Activated naive CD4-positive, alpha-beta T cell treated with anti-CD3 and anti-CD28 coated beads, Interleukin-2, amount 50 U/mL, for 24 hours (primary cell): ENCODE data around the gene ISG20.
A peak's percentile ranks its signal among the peaks of the same experiment; 100 is the strongest.
"Not testable (repeated sequence)": the region's sequence is repeated elsewhere in the genome, so short reads cannot be mapped to it uniquely, and the experiment has no call there.

Experiments used
- H3K27ac Mint-ChIP-seq: one replicate; pipeline ENCODE4 v1.8.0; 2021; ENCODE audit warnings: mild to moderate bottlenecking, mixed read lengths
- H3K27me3 Mint-ChIP-seq: one replicate; pipeline ENCODE4 v1.8.0; 2021; ENCODE audit warnings: mixed read lengths
- H3K36me3 Mint-ChIP-seq: one replicate; pipeline ENCODE4 v1.8.0; 2021; ENCODE audit warnings: mixed read lengths
- H3K4me1 Mint-ChIP-seq: one replicate; pipeline ENCODE4 v1.8.0; 2021; ENCODE audit warnings: mixed read lengths
- H3K4me3 Mint-ChIP-seq: one replicate; pipeline ENCODE4 v1.8.0; 2021; ENCODE audit warnings: mild to moderate bottlenecking, mixed read lengths
- H3K9me3 Mint-ChIP-seq: one replicate; pipeline ENCODE4 v1.8.0; 2021; ENCODE audit warnings: mixed read lengths

ISG20 gene

DNA sequence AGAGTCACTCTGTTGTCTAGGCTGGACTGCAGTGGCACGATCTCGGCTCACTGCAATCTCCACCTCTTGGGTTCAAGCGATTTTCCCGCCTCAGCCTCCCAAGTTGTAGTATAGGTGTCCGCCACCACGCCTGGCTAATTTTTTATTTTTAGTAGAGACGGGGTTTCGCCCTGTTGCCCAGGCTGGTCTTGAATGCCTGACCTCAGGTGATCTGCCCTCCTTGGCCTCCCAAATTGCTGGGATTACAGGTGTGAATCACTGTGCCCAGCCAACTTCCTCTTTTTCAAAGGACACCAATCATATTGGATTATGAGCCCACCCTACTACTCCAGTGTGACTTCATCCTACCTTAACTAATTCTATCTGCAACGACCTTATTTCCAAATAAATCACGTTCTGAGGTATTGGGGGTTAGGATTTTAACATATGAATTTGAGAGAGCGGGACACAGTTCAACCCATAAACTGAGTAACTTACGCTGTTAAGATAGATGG is 3.2 kb downstream of the ISG20 start:
- peak overlapping the region; percentile 36 for H3K4me3 Mint-ChIP-seq
- H3K36me3 Mint-ChIP-seq = peaks cover 19% of the 10 kb centered on the region
- peak overlapping the region; percentile 51 for H3K27ac Mint-ChIP-seq
- peaks cover 79% of the 10 kb centered on the region for H3K4me1 Mint-ChIP-seq
- H3K9me3 Mint-ChIP-seq = no peaks in the 10 kb centered on the region
- H3K27me3 Mint-ChIP-seq = no peaks in the 10 kb centered on the region

DNA sequence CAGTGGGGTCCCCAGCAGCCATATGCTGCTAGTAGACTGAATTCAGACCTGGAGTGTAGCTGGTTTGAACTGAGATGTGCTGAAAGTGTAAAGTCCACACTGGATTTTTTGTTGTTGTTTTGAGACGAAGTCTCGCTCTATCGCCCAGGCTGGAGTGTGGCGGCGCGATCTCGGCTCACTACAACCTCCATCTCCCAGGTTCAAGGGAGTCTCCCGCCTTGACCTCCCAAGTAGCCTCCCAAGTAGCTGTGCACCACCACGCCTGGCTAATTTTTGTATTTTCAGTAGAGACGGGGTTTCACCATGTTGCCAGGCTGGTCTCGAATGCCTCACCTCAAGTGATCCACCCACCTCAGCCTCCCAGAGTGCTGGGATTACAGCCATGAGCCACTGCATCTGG is 3.7 kb downstream of the ISG20 start:
- Mint-ChIP-seq H3K27ac (peak overlapping the region; percentile 51), H3K36me3 (peaks cover 19% of the 10 kb centered on the region), H3K4me3 (peak overlapping the region; percentile 36), H3K4me1 (peaks cover 79% of the 10 kb centered on the region)
- H3K27me3 Mint-ChIP-seq, H3K9me3 Mint-ChIP-seq: not testable (repeated sequence)

DNA sequence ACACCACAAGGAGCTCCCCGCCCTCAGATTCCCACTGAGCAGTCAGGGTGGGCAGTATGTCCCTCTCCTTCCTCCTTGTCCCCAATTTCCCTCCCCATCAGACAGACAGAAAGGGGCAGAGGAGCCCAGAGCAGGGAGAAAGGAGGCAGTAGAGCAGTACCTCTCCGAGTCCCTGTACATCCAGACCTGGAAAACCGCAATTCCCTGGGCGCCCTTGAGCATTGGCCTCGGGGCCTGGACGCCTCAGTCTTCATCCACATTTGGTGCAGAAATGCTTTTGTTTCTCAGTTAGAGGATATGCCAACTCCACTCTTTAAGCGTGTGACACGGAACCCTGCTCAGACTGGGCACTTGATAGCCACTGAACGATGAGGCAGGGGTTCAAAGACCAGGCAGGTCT is 5.9 kb downstream of the ISG20 start:
- Mint-ChIP-seq H3K36me3 (peaks cover 21% of the 10 kb centered on the region), H3K9me3 (no peaks in the 10 kb centered on the region), H3K27ac (peak overlapping the region; percentile 90), H3K4me1 (peaks cover 81% of the 10 kb centered on the region), H3K27me3 (no peaks in the 10 kb centered on the region), H3K4me3 (no peak overlapping the region)

DNA sequence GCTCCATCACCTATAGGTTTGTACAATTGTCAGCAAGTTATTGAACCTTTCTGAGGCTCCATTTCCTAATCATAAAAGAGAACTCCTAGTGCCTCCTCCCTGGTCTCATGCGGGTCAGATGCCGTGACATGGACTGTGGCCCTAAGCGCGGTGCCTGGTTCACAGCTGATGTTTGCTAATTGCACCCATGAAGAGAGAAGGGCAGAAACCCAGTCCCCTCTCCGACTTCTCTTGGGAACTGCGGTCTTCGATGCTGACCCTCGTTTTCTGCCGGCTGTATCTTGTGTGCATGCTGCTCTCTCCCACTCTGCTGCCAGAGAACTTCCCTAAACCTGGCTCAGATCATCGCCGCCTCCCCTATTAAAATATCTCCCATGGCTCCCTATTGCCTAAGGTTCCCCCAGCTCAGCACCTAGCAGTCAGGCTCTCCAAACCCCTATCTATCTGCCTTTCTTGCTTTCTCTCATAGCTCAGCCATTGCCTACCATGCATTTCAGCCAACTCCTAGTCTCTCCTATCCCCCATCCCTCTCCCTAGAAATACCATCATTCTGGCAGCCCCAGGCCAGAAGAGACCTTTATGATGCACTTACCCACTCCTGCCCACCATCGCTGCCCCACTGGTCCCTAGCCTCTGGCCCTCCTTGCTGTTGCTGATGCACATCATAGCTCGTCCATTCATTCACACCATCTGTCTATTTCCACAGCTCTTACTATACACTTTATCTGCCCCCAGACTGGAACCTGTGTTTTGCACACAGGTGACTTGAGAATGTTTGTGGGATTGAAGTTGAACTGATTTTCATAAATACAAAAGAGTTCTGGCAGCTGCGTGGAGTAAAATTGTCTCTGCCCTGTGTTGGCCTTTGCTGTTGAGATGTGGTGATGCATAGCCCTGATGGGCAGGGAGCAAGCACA is 6.6 kb downstream of the ISG20 start:
- no peaks in the 10 kb centered on the region for H3K27me3 Mint-ChIP-seq
- no peaks in the 10 kb centered on the region for H3K9me3 Mint-ChIP-seq
- no peak overlapping the region for H3K4me3 Mint-ChIP-seq
- H3K36me3 Mint-ChIP-seq = peaks cover 19% of the 10 kb centered on the region
- H3K27ac Mint-ChIP-seq = peak overlapping the region; percentile 76
- H3K4me1 Mint-ChIP-seq = peaks cover 81% of the 10 kb centered on the region

DNA sequence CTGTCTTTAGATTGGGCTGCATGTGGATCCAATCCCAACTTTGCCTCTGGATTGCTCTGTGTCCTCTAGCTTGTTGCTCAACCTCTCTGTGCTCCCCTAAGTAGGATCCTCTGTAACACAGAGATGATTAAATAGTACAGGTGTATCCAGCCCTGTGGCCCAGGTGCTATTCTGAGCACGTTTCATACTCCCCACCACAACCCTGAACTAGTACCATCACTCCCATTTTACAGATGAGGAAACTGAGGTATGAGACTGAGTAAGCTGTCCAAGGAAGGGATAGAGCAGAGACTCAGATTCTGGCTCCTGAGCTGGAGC is 7.2 kb downstream of the ISG20 start:
- H3K9me3 Mint-ChIP-seq = no peaks in the 10 kb centered on the region
- peaks cover 18% of the 10 kb centered on the region for H3K36me3 Mint-ChIP-seq
- no peak overlapping the region for H3K4me3 Mint-ChIP-seq
- peak overlapping the region; percentile 20 for H3K27ac Mint-ChIP-seq
- no peaks in the 10 kb centered on the region for H3K27me3 Mint-ChIP-seq
- peaks cover 85% of the 10 kb centered on the region for H3K4me1 Mint-ChIP-seq

DNA sequence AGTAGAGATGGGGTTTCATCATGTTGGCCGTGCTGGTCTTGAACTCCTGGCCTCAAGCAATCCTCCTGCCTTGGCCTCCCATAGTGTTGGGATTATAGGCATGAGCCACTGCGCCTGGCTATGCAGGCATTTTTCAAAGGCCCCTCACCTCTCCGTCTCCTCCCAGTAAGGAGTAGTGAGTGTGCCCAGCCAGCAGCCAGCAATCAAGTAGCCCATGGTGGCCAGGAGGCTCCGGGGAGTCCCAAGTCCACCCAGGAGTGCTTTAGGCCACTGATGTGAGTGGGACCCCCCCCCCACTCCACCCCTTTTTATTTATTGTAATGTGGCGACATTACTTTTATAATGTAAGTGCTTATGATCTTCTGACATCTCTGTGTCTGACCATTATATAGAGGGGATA is 8.1 kb downstream of the ISG20 start:
- Mint-ChIP-seq H3K27me3 (no peaks in the 10 kb centered on the region), H3K4me1 (peaks cover 92% of the 10 kb centered on the region), H3K9me3 (no peaks in the 10 kb centered on the region), H3K36me3 (peaks cover 18% of the 10 kb centered on the region), H3K4me3 (no peak overlapping the region), H3K27ac (peak overlapping the region; percentile 68)

DNA sequence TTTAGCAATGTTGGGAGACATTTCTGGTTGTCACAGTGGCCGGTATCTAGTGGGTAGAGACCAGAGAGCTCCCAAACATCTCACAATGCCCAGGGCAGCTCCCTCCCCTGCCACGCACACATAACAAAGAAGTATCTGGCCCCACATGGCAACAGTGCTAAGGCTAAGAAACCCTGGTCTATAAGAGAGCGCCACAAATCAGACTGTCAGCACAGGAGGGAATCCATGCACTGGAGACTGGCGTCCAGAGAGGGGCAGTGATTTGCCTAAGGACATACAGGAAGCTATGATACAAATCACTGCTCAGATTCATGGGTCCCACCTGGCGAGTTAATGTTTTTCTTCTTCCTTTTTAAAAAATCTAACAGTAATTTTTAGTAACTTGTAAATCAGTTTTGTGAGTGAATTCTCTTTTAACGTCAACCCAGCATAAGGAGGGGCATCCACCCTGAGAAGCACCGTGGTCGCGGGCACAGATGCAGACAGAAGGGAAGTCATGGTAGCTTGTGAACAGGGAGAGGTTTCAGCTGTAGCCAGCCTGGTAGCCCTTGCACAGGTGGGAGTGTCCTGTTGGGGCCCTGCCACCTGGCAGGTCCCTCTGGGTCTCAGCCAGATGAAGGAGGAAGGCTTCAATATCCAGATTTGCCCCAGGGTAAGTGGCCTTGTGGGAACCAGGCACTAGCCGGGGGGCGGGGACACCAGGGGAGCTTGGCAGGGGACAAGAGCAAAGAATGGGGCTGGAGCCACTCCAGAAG is 8.7 kb downstream of the ISG20 start:
- no peaks in the 10 kb centered on the region for H3K27me3 Mint-ChIP-seq
- H3K4me3 Mint-ChIP-seq = peak overlapping the region; percentile 19
- H3K4me1 Mint-ChIP-seq = peaks cover 87% of the 10 kb centered on the region
- peaks cover 13% of the 10 kb centered on the region for H3K36me3 Mint-ChIP-seq
- peak overlapping the region; percentile 100 for H3K27ac Mint-ChIP-seq
- no peaks in the 10 kb centered on the region for H3K9me3 Mint-ChIP-seq

DNA sequence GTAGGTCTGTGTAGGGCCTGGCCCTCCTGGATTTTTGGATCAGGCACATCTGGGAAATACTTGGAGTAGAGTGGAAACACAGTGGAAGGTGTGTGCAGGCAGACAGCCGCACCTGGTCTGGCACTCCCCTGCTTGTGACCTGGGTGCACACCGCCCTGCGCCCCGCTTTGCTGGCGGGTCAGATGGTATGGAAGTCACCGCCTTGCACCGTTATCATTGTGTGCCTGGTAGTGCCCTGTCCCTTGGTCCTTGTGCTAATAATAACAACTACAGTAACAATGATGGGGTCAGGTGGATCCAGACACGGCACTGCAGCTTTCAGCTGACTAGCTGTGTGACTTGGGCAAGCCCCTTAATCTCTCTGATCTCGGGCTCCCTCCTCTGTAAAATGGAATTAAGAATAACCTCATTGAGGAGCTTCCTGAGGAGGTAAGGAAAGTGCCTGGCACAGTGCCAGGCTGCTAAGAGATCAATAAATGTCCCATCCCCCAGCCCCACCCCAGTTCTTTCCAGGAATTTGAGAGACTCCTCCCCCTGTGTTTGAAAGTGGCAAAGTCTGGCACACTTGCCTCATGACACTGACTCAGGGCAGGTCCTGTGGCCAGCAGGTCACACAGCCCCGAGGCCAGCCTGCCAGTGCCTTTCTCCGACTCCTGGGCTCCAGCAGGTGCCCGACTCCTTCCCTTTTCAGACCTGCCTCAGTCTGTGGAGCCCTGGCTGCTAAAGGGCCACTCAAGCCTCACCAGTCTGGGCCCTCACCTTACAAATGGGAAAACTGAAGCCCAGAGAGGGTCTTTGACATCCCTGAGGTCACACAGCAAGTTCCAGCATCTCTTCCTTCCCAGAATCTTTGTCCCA is 9.8 kb downstream of the ISG20 start:
- Mint-ChIP-seq H3K27me3 (no peaks in the 10 kb centered on the region), H3K27ac (peak overlapping the region; percentile 100), H3K4me1 (peaks cover 91% of the 10 kb centered on the region), H3K36me3 (peaks cover 12% of the 10 kb centered on the region), H3K9me3 (no peaks in the 10 kb centered on the region), H3K4me3 (peak overlapping the region; percentile 84)

DNA sequence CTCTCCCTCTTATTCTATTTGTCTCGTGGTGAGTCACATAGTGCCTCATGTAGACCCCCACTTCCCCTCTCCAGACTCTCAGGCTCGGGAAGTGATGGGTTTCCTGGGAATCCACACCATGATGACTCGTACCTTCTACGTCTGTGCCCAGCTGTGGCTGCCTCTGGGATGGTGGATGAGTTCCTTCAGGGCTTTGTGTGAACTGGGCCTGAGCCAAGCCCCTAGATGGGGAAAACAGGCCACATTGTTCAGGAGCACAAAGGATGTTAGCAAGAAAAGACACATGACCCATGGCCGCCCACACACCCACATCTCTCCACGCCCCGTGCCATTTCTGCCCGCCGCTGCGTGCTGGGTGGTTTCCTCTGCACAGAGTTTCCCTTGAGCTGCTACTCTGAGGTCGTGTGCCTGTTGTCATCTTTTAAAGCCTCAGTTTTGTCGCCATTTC is 10.5 kb downstream of the ISG20 start:
- Mint-ChIP-seq H3K36me3 (peaks cover 10% of the 10 kb centered on the region), H3K4me1 (peaks cover 89% of the 10 kb centered on the region)

DNA sequence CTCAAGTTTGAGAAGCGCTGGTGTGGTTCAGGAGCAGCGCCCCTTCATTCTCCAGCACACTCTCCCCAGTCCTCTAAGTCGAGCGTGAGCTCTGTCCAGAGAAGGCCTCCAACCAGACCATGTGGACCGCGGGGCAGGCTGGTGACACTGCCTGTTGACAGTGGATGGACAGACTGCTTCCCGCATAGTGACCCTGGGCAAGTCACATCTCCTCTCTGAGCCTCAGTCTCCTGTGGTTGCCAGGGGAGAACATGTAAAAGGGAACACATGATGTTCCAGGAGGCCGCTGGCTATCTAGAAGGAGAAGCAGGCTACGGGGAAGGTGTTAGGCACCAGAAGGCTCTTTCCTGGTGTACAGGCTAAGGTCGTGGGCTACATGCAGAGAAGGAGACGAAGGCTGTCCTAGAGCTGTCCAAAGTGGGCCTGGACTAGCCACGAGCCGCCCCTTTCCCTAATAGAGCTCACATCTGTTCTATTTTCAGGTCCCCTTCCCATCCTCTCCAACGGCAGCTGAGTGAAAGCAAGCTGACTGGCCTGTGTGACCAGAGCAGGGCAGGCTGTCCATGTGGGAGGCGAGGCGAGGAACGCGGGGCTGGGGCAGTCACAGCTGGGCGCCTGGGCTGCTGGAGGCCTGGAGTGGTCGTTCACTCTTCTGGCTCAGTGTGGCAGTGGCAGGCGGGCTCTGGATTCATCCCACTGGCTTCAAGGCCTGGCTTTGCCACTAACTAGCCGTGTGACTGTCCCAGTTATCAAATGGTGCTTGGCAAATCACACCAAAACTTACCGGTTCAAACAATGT is 11.1 kb downstream of the ISG20 start:
- H3K9me3 Mint-ChIP-seq = no peaks in the 10 kb centered on the region
- peak overlapping the region; percentile 84 for H3K4me3 Mint-ChIP-seq
- H3K36me3 Mint-ChIP-seq = peaks cover 10% of the 10 kb centered on the region
- H3K27ac Mint-ChIP-seq = peak overlapping the region; percentile 100
- no peaks in the 10 kb centered on the region for H3K27me3 Mint-ChIP-seq
- H3K4me1 Mint-ChIP-seq = peaks cover 89% of the 10 kb centered on the region

More for the DNA sequence above, 10.5 kb downstream of the ISG20 start:
- Mint-ChIP-seq H3K9me3 (no peaks in the 10 kb centered on the region), H3K4me3 (peak overlapping the region; percentile 84), H3K27me3 (no peaks in the 10 kb centered on the region), H3K27ac (peak overlapping the region; percentile 100)

DNA sequence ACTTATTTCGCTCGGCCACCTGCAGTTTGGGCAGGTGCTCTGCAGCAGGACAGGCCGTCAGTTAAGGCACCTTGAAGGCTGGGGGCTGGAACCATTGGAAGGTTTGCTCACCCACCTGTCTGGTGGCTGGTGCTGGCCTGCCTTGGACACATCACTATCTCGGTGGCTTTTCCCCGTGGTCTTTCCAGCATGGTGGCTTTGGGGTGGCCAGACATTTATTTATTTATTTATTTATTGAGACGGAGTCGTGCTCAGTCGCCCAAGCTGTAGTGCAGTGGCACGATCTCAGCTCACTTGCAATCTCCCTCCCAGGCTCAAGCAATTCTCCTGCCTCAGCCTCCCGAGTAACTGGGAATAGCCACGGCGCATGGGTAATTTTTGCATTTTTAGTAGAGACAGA is 11.7 kb downstream of the ISG20 start:
- peak overlapping the region; percentile 80 for H3K27ac Mint-ChIP-seq
- H3K27me3 Mint-ChIP-seq = no peaks in the 10 kb centered on the region
- H3K4me3 Mint-ChIP-seq = no peak overlapping the region
- H3K4me1 Mint-ChIP-seq = peaks cover 89% of the 10 kb centered on the region
- H3K36me3 Mint-ChIP-seq = peaks cover 7% of the 10 kb centered on the region
- H3K9me3 Mint-ChIP-seq = no peaks in the 10 kb centered on the region

DNA sequence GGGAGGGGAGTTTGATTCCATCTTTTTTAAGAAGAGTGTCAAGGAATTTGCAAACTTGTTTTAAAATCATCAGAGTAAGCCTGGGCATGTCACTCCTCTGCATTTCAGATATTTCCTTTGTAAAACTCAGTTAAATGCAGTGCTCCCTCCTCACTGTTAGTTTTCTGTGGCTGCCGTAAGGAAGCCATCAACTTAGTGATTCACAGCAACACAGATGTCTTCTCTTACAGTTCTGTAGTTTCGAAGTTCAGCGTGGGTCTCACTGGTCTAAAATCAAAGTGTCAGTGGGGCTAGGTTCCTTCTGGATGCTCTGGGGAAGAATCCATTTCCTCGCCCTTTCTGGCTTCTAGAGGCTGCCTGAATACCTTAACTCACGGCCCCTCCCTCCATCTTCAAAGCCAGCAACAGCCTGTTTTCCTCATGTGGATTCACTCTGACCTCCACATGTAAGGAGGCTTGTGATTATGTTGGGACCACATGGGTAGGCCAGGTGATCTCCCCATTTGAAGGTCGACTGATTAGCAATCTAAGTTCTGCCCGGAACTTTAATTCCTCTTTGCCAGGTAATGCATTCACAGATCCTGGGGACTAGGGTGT is 12.4 kb downstream of the ISG20 start:
- H3K36me3 Mint-ChIP-seq = peaks cover 3% of the 10 kb centered on the region
- peak overlapping the region; percentile 86 for H3K27ac Mint-ChIP-seq
- no peaks in the 10 kb centered on the region for H3K27me3 Mint-ChIP-seq
- no peaks in the 10 kb centered on the region for H3K9me3 Mint-ChIP-seq
- H3K4me1 Mint-ChIP-seq = peaks cover 89% of the 10 kb centered on the region
- H3K4me3 Mint-ChIP-seq = no peak overlapping the region

DNA sequence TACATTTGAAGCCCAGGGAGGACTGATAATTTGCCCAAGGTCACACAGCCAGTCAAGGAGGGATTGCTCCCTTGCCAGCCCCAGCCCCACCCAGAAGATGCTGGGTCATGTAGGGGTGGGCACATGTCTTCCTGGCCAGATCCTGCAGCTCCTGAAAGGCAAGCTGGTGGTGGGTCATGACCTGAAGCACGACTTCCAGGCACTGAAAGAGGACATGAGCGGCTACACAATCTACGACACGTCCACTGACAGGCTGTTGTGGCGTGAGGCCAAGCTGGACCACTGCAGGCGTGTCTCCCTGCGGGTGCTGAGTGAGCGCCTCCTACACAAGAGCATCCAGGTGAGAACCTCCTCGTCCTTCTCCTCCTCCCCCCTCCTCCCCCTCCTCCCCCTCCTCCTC is 13.2 kb downstream of the ISG20 start:
- peak overlapping the region; percentile 86 for H3K27ac Mint-ChIP-seq
- H3K36me3 Mint-ChIP-seq = peaks cover 3% of the 10 kb centered on the region
- H3K27me3 Mint-ChIP-seq = no peaks in the 10 kb centered on the region
- H3K4me1 Mint-ChIP-seq = peaks cover 89% of the 10 kb centered on the region
- no peaks in the 10 kb centered on the region for H3K9me3 Mint-ChIP-seq
- H3K4me3 Mint-ChIP-seq = no peak overlapping the region

DNA sequence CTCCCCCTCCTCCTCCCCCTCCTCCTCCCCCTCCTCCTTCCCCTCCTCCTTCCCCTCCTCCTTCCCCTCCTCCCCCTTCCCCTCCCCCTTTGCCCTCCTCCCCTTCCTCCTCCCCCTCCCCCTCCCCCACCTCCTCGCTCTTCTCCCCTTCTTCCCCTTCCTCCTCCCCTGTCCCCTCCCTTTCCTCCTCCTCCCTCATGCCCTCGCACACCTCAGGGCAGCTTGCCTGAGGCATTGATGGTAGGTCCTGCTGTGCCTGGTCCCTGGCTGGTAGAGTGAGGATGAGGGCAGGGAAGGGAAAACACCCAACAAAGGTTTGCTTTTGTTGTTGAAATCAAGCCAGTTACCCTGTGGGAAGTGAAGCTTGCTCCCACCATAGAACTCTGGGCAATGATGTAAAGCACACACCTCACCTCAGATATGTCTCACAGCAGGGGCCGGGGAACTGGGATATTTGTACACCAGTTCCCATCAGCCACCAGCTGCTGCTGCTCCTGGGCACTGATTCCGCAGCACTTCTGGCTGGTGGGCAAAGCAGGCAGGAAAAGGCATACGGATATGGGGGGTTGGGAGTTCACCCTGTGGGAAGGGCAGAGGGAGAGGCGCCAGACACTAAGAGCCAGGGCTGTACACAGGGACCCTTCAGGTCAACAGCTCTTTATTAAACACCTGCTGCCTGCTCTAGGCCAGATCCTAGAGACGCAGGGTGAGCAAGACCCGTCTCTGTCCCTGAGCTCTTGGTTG is 13.8 kb downstream of the ISG20 start:
- no peaks in the 10 kb centered on the region for H3K9me3 Mint-ChIP-seq
- H3K27ac Mint-ChIP-seq = peak overlapping the region; percentile 96
- H3K36me3 Mint-ChIP-seq = peaks cover 3% of the 10 kb centered on the region
- H3K4me1 Mint-ChIP-seq = peaks cover 89% of the 10 kb centered on the region
- no peaks in the 10 kb centered on the region for H3K27me3 Mint-ChIP-seq
- peak overlapping the region; percentile 57 for H3K4me3 Mint-ChIP-seq
